Activated CD8-positive, alpha-beta memory T cell treated with anti-CD3 and anti-CD28 coated beads for 48 hours (primary cell): ENCODE data around the gene CATSPERE.
"Not testable (repeated sequence)": the region's sequence is repeated elsewhere in the genome, so short reads cannot be mapped to it uniquely, and the experiment has no call there.

ENCODE experiments used
- DNase-seq, 3 experiments: peaks; one replicate each; pipeline ENCODE4 v3.0.0-alpha.2; 2020; ENCODE audit warnings: low read depth in 2 of 3, low spot score in 2 of 3

Gene CATSPERE

GRCh38 chr1:244448279-244449036 is 12.6 kb upstream of the CATSPERE start:
- DNase-seq: no peak

- no peak for DNase-seq
These were observed 11.1 kb upstream of the CATSPERE start for GRCh38 chr1:244449936-244450508.

GRCh38 chr1:244450597-244451538 is 10.2 kb upstream of the CATSPERE start:
- DNase-seq: peak in 1 of 3 experiments; percentile 30

- peak in 1 of 3 experiments; percentile 24 for DNase-seq
These were observed 9.5 kb upstream of the CATSPERE start, which contains the start of gene ADSS2 for GRCh38 chr1:244451539-244451950. Gene ADSS2 (minus strand): TSS chr1:244451909. CDS start chr1:244451817, 92 bp downstream.

- DNase-seq: peak; percentile 88 to 98 (median 93)
These were observed 8.9 kb upstream of the CATSPERE start for GRCh38 chr1:244451951-244452795.

- no peak for DNase-seq
These were observed 6.7 kb upstream of the CATSPERE start for GRCh38 chr1:244454412-244454811.

GRCh38 chr1:244456586-244456985 is 4.5 kb upstream of the CATSPERE start:
- DNase-seq: no peak

- no peak for DNase-seq
These were observed 2.3 kb upstream of the CATSPERE start for GRCh38 chr1:244458781-244459180.

- DNase-seq: no peak
These were observed 876 bp upstream of the CATSPERE start for GRCh38 chr1:244460197-244460596.

- DNase-seq: no peak
These were observed 5.7 kb downstream of the CATSPERE start for GRCh38 chr1:244466724-244467123.

GRCh38 chr1:244473059-244473605 is 12.1 kb downstream of the CATSPERE start:
- no peak for DNase-seq

- DNase-seq: not testable (repeated sequence)
These were observed 23.9 kb downstream of the CATSPERE start for GRCh38 chr1:244484971-244485370.

GRCh38 chr1:244494653-244495052 is 33.6 kb downstream of the CATSPERE start:
- no peak for DNase-seq

GRCh38 chr1:244496186-244496585 is 35.1 kb downstream of the CATSPERE start:
- no peak for DNase-seq

GRCh38 chr1:244497805-244498204 is 36.7 kb downstream of the CATSPERE start:
- no peak for DNase-seq

GRCh38 chr1:244499484-244499883 is 38.4 kb downstream of the CATSPERE start:
- not testable (repeated sequence) for DNase-seq

GRCh38 chr1:244500515-244500914 is 39.4 kb downstream of the CATSPERE start:
- DNase-seq: not testable (repeated sequence)

GRCh38 chr1:244502630-244503029 is 41.6 kb downstream of the CATSPERE start:
- DNase-seq: no peak

GRCh38 chr1:244513493-244513892 is 52.4 kb downstream of the CATSPERE start:
- no peak for DNase-seq

- DNase-seq: no peak
These were observed 54.6 kb downstream of the CATSPERE start for GRCh38 chr1:244515680-244516079.
